Measurements from ENCODE around the gene ANGPTL2.

DNA sequence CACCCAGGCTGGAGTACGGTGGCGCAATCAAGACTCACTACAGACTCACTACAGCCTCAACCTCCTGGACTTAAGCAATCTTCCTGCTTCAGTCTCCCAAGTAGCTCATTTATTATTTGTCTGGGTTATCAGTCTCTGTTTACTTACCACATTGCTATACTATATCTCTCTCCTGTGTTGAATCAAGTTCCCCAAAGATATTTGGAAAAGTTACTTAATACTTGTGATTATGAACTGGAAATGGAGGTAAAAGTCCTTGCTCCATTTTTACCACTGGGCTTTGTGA lies 55.6 kb downstream of the ANGPTL2 start:
- TF ChIP-seq RARB (CRISPR knock-in tag; IDR thresholded peaks at IDR 0.05) (no peak), SNAI2 (CRISPR knock-in tag; IDR thresholded peaks at IDR 0.05) (no peak), ZFP3 (CRISPR knock-in tag; IDR thresholded peaks at IDR 0.05) (no peak), TOX (CRISPR knock-in tag; IDR thresholded peaks at IDR 0.05; ENCODE audit: borderline replicate concordance) (no peak), TCF4 (CRISPR knock-in tag; IDR thresholded peaks at IDR 0.05; ENCODE audit: borderline replicate concordance) (no peak), ISL1 (CRISPR knock-in tag; IDR thresholded peaks at IDR 0.05) (no peak), ZNF8 (CRISPR knock-in tag; IDR thresholded peaks at IDR 0.05) (no peak), BACH2 (CRISPR knock-in tag; IDR thresholded peaks at IDR 0.05; ENCODE audit: borderline replicate concordance) (no peak), PPARA (CRISPR knock-in tag; IDR thresholded peaks at IDR 0.05; ENCODE audit: borderline replicate concordance) (no peak), CSDC2 (CRISPR knock-in tag; IDR thresholded peaks at IDR 0.05) (no peak)
- TF ChIP-seq, protein P1, sequence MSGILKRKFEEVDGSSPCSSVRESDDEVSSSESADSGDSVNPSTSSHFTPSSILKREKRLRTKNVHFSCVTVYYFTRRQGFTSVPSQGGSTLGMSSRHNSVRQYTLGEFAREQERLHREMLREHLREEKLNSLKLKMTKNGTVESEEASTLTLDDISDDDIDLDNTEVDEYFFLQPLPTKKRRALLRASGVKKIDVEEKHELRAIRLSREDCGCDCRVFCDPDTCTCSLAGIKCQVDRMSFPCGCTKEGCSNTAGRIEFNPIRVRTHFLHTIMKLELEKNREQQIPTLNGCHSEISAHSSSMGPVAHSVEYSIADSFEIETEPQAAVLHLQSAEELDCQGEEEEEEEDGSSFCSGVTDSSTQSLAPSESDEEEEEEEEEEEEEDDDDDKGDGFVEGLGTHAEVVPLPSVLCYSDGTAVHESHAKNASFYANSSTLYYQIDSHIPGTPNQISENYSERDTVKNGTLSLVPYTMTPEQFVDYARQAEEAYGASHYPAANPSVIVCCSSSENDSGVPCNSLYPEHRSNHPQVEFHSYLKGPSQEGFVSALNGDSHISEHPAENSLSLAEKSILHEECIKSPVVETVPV (CRISPR knock-in tag; IDR thresholded peaks at IDR 0.05) = no peak
- TF ChIP-seq, protein P2, sequence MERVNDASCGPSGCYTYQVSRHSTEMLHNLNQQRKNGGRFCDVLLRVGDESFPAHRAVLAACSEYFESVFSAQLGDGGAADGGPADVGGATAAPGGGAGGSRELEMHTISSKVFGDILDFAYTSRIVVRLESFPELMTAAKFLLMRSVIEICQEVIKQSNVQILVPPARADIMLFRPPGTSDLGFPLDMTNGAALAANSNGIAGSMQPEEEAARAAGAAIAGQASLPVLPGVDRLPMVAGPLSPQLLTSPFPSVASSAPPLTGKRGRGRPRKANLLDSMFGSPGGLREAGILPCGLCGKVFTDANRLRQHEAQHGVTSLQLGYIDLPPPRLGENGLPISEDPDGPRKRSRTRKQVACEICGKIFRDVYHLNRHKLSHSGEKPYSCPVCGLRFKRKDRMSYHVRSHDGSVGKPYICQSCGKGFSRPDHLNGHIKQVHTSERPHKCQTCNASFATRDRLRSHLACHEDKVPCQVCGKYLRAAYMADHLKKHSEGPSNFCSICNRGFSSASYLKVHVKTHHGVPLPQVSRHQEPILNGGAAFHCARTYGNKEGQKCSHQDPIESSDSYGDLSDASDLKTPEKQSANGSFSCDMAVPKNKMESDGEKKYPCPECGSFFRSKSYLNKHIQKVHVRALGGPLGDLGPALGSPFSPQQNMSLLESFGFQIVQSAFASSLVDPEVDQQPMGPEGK (CRISPR knock-in tag; IDR thresholded peaks at IDR 0.05; ENCODE audit: borderline replicate concordance) = no peak
